Panc1 (cell line): ENCODE data around the gene HS3ST5.

Experiments
- POLR2AphosphoS5 ChIP-seq: IDR thresholded peaks from 2 replicates; pipeline ENCODE4 v1.6.1; 2012; ENCODE audit warnings: mild to moderate bottlenecking, low read depth, low read length, moderate library complexity
- SIN3A ChIP-seq: IDR thresholded peaks from 2 replicates; pipeline ENCODE4 v1.6.1; 2012; ENCODE audit warnings: low read depth, mild to moderate bottlenecking, low read length, moderate library complexity, borderline replicate concordance; ENCODE audit not compliant: insufficient read depth
- TCF7L2 ChIP-seq: IDR thresholded peaks from 2 replicates; pipeline ENCODE4 v1.6.1; 2011; ENCODE audit warnings: mild to moderate bottlenecking, low read depth, low read length, inconsistent platforms
- TF ChIP-seq, protein P1 (sequence below): fragments of 450-650 bp; IDR thresholded peaks from 2 replicates; pipeline ENCODE4 v1.5.1; 2017; ENCODE audit warnings: mild to moderate bottlenecking
- TF ChIP-seq, protein P2 (sequence below), 2 experiments: IDR thresholded peaks; 2 replicates each; pipeline ENCODE4 v1.6.1; 2011 to 2012; ENCODE audit warnings: low read depth in 2 of 2, control low read depth in 1 of 2, low read length in 1 of 2, mild to moderate bottlenecking in 1 of 2, moderate library complexity in 1 of 2; ENCODE audit not compliant: insufficient read depth in 1 of 2

DNA sequence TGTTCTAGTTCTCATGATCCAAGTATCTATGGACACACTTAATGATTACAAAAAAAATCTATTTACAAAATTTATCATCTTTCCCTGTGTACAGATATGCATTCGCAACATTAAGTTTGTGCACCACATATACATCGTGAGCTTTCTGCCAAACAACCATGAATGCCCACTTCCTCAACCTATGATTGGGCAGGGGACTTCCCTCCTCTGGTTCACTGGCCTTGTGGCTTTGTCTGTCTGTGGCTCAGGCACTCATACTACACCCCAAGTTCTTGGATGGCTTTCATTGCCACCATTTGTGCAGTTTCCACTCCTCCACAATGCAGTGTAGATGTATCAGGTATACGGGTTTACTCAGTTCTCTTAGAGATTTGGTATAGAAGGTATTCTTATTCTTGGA is 74.9 kb downstream of the HS3ST5 start:
- TF ChIP-seq, protein P1, sequence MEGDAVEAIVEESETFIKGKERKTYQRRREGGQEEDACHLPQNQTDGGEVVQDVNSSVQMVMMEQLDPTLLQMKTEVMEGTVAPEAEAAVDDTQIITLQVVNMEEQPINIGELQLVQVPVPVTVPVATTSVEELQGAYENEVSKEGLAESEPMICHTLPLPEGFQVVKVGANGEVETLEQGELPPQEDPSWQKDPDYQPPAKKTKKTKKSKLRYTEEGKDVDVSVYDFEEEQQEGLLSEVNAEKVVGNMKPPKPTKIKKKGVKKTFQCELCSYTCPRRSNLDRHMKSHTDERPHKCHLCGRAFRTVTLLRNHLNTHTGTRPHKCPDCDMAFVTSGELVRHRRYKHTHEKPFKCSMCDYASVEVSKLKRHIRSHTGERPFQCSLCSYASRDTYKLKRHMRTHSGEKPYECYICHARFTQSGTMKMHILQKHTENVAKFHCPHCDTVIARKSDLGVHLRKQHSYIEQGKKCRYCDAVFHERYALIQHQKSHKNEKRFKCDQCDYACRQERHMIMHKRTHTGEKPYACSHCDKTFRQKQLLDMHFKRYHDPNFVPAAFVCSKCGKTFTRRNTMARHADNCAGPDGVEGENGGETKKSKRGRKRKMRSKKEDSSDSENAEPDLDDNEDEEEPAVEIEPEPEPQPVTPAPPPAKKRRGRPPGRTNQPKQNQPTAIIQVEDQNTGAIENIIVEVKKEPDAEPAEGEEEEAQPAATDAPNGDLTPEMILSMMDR: no peak
- TF ChIP-seq POLR2AphosphoS5: no peak
- TF ChIP-seq TCF7L2: no peak
- TF ChIP-seq SIN3A: no peak
- TF ChIP-seq, protein P2, sequence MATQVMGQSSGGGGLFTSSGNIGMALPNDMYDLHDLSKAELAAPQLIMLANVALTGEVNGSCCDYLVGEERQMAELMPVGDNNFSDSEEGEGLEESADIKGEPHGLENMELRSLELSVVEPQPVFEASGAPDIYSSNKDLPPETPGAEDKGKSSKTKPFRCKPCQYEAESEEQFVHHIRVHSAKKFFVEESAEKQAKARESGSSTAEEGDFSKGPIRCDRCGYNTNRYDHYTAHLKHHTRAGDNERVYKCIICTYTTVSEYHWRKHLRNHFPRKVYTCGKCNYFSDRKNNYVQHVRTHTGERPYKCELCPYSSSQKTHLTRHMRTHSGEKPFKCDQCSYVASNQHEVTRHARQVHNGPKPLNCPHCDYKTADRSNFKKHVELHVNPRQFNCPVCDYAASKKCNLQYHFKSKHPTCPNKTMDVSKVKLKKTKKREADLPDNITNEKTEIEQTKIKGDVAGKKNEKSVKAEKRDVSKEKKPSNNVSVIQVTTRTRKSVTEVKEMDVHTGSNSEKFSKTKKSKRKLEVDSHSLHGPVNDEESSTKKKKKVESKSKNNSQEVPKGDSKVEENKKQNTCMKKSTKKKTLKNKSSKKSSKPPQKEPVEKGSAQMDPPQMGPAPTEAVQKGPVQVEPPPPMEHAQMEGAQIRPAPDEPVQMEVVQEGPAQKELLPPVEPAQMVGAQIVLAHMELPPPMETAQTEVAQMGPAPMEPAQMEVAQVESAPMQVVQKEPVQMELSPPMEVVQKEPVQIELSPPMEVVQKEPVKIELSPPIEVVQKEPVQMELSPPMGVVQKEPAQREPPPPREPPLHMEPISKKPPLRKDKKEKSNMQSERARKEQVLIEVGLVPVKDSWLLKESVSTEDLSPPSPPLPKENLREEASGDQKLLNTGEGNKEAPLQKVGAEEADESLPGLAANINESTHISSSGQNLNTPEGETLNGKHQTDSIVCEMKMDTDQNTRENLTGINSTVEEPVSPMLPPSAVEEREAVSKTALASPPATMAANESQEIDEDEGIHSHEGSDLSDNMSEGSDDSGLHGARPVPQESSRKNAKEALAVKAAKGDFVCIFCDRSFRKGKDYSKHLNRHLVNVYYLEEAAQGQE (IDR thresholded peaks at IDR 0.05; ENCODE audit: insufficient read depth in 1 of 2, low read depth in 2 of 2, low read length in 1 of 2): no peak
